Measurements from ENCODE around the gene NEDD4L. TPM values are rescaled to one million over a fixed set of nuclear protein-coding genes. Genes with fewer than 3 reads are reported as not detected.

NEDD4L gene
- polyA plus RNA-seq, 1 of the 3 experiments (the other 2 are of a cell fraction): 13.2 TPM

DNA sequence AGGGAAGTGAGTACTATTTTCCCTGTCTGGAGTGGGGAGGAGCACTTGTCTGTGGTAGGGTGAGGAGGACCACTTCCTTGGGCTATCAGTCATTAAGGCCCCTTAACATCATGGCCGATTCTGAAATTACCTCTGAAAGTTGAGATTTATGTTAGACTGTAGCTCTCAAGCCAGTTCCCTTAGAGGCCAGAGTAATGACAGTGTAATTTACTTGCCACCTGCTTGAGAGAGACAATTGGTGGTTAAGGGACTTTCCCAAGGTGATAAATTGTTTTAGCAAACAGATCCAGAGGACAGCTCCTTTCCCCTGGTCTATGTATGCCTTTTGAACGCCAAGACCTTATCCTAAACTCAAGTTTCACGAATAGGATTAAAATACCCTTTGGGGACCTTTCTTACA lies 56.1 kb downstream of the NEDD4L start:
- Histone ChIP-seq H3K27ac (ENCODE audit: low read depth in 2 of 2, low read length in 1 of 2) (no peak overlapping the region), H2AFZ (ENCODE audit: low read depth) (no peak overlapping the region), H4K20me1 (ENCODE audit: insufficient read depth) (no peaks in the 10 kb centered on the region), H3K9ac (no peak overlapping the region), H3F3A (replicated peaks; ENCODE audit: insufficient read depth) (peaks cover 8% of the 10 kb centered on the region), H3K9me3 (no peaks in the 10 kb centered on the region), H3K9me2 (no peaks in the 10 kb centered on the region), H3K4me3 (ENCODE audit: low read depth in 2 of 2, low read length in 1 of 2) (no peak overlapping the region), H3K79me2 (ENCODE audit: insufficient read depth) (no peaks in the 10 kb centered on the region), H3K4me1 (ENCODE audit: control insufficient read depth in 1 of 2, insufficient read depth in 2 of 2, low read depth in 1 of 2, low read length in 1 of 2) (peaks cover 0 to 13% of the 10 kb centered on the region in 2 experiments; a peak in 1 of 4 replicates), H3K4me2 (no peak overlapping the region), H3K27me3 (ENCODE audit: insufficient read depth) (no peaks in the 10 kb centered on the region), H3K36me3 (replicated peaks in 1 of 2; ENCODE audit: control insufficient read depth in 1 of 2, insufficient read depth in 2 of 2, low read length in 1 of 2) (no peaks in the 10 kb centered on the region)
- TF ChIP-seq MAX (IDR thresholded peaks at IDR 0.05; ENCODE audit: low read depth) (no peak), RAD21 (IDR thresholded peaks at IDR 0.05; ENCODE audit: low read length) (no peak), POLR2AphosphoS5 (IDR thresholded peaks at IDR 0.05; ENCODE audit: low read depth, low read length) (no peak), GABPA (IDR thresholded peaks at IDR 0.05; ENCODE audit: low read depth) (no peak), YY1 (IDR thresholded peaks at IDR 0.05; ENCODE audit: low read depth) (no peak)
- TF ChIP-seq, protein P1, sequence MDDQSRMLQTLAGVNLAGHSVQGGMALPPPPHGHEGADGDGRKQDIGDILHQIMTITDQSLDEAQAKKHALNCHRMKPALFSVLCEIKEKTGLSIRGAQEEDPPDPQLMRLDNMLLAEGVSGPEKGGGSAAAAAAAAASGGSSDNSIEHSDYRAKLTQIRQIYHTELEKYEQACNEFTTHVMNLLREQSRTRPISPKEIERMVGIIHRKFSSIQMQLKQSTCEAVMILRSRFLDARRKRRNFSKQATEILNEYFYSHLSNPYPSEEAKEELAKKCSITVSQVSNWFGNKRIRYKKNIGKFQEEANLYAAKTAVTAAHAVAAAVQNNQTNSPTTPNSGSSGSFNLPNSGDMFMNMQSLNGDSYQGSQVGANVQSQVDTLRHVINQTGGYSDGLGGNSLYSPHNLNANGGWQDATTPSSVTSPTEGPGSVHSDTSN (IDR thresholded peaks at IDR 0.05): no peak
- WGBS (ENCODE audit: low lambda C conversion rate): 100% methylated on average over 3 of the region's 3 CpGs
- CTCF ChIA-PET: interaction anchor here (1.3 to 2.3 kb wide), 3 partner anchors 18 to 57 kb away, joined by 3 to 9 read pairs (median 5); partner anchors contain the start of gene NEDD4L
- no peak for DNase-seq
- POLR2A ChIA-PET: no interaction called here

GRCh38 chr18:58101291-58101794 lies 57.3 kb downstream of the NEDD4L start:
- H3K27ac ChIP-seq (ENCODE audit: low read depth in 2 of 2, low read length in 1 of 2): no peak overlapping the region
- H3K9me2 ChIP-seq: no peaks in the 10 kb centered on the region
- 93% methylated on average over 10 of the region's 10 CpGs for WGBS (ENCODE audit: low lambda C conversion rate)
- CTCF ChIA-PET: interaction anchor here (1.1 to 1.2 kb wide), 2 partner anchors 20 to 61 kb away, joined by 3 to 7 read pairs; no protein-coding TSS in a partner anchor
- no peaks in the 10 kb centered on the region for H4K20me1 ChIP-seq (ENCODE audit: insufficient read depth)
- H3K4me1 ChIP-seq (ENCODE audit: control insufficient read depth in 1 of 2, insufficient read depth in 2 of 2, low read depth in 1 of 2, low read length in 1 of 2): peaks cover 0 to 23% of the 10 kb centered on the region in 2 experiments; a peak in 2 of 4 replicates
- H3K9ac ChIP-seq: no peak overlapping the region
- DNase-seq: no peak
- no peaks in the 10 kb centered on the region for H3K36me3 ChIP-seq (replicated peaks in 1 of 2; ENCODE audit: control insufficient read depth in 1 of 2, insufficient read depth in 2 of 2, low read length in 1 of 2)
- H3K79me2 ChIP-seq (ENCODE audit: insufficient read depth): no peaks in the 10 kb centered on the region
- no peaks in the 10 kb centered on the region for H3K9me3 ChIP-seq
- no peak overlapping the region for H2AFZ ChIP-seq (ENCODE audit: low read depth)
- no peak for TF ChIP-seq SMC3 (IDR thresholded peaks at IDR 0.05; ENCODE audit: low read depth, low read length)
- TF ChIP-seq IRF3 (IDR thresholded peaks at IDR 0.05; ENCODE audit: low read depth, low read length): no peak
- TF ChIP-seq REST (IDR thresholded peaks at IDR 0.05; ENCODE audit: low read depth, low read length): no peak
- no peak for TF ChIP-seq YY1 (IDR thresholded peaks at IDR 0.05; ENCODE audit: low read depth)
- no peak for TF ChIP-seq TAF1 (IDR thresholded peaks at IDR 0.05; ENCODE audit: borderline replicate concordance, low read depth, low read length)
- peaks cover 8% of the 10 kb centered on the region for H3F3A ChIP-seq (replicated peaks; ENCODE audit: insufficient read depth)
- no peaks in the 10 kb centered on the region for H3K27me3 ChIP-seq (ENCODE audit: insufficient read depth)
- POLR2A ChIA-PET: no interaction called here
- H3K4me3 ChIP-seq (ENCODE audit: low read depth in 2 of 2, low read length in 1 of 2): no peak overlapping the region
- no peak overlapping the region for H3K4me2 ChIP-seq

Measured in SK-N-SH (cell line).